Measurements from ENCODE around the gene TANC1.

Gene TANC1

GRCh38 chr2:159176555-159176954 lies 208.1 kb downstream of the TANC1 start:
- H3K18ac ChIP-seq (ENCODE audit: low read length) = no peak overlapping the region
- no peak overlapping the region for H3K14ac ChIP-seq (ENCODE audit: low read length)
- no peak overlapping the region for H3K4ac ChIP-seq (ENCODE audit: low read length)
- H3K27me3 ChIP-seq (ENCODE audit: control insufficient read depth in 3 of 3, insufficient read depth in 3 of 3, low read depth in 1 of 3, low read length in 3 of 3) = no peaks in the 10 kb centered on the region
- no peak overlapping the region for H2AK5ac ChIP-seq (ENCODE audit: low read depth, low read length)
- H2BK12ac ChIP-seq (ENCODE audit: low read length) = no peak overlapping the region
- H3K9ac ChIP-seq (ENCODE audit: low read depth, low read length, poor library complexity) = no peak overlapping the region
- no peaks in the 10 kb centered on the region for H3K9me3 ChIP-seq (replicated peaks in 1 of 2; ENCODE audit: control insufficient read depth in 2 of 2, insufficient read depth in 1 of 2, low read depth in 1 of 2, low read length in 2 of 2)
- no peak overlapping the region for H3K27ac ChIP-seq (replicated peaks; ENCODE audit: low read length)
- H3K4me3 ChIP-seq (ENCODE audit: low read length in 2 of 2) = no peak overlapping the region
- no peak overlapping the region for H3K4me2 ChIP-seq (ENCODE audit: insufficient read depth, low read length, poor library complexity, severe bottlenecking)
- peaks cover 2 to 90% of the 10 kb centered on the region in 2 donors for H3K36me3 ChIP-seq (replicated peaks in 1 of 2; ENCODE audit: control insufficient read depth in 2 of 2, insufficient read depth in 2 of 2, low read length in 2 of 2)
- H2BK15ac ChIP-seq (ENCODE audit: low read length) = no peak overlapping the region
- H2AFZ ChIP-seq (ENCODE audit: low read length) = no peak overlapping the region
- H3K4me1 ChIP-seq (ENCODE audit: control insufficient read depth in 2 of 2, insufficient read depth in 1 of 2, low read depth in 1 of 2, low read length in 2 of 2) = peaks cover 0 to 5% of the 10 kb centered on the region in 2 donors
- no peak overlapping the region for H3K23ac ChIP-seq (ENCODE audit: low read depth, low read length, poor library complexity)
- no peak overlapping the region for H2BK5ac ChIP-seq (ENCODE audit: low read length)
- H4K8ac ChIP-seq (ENCODE audit: low read depth, low read length) = no peak overlapping the region
- H3K79me1 ChIP-seq (ENCODE audit: low read depth, low read length) = no peaks in the 10 kb centered on the region
- no CpG with 5 or more reads among the region's 5 CpGs for WGBS, 2 donors (ENCODE audit: extremely low coverage in 2 of 2, insufficient read length in 2 of 2, insufficient replicate concordance in 1 of 2)
- DNase-seq (ENCODE audit: low spot score) = no peak
- H4K91ac ChIP-seq (ENCODE audit: low read depth, low read length, poor library complexity) = no peak overlapping the region
- no peak overlapping the region for H2BK120ac ChIP-seq (ENCODE audit: low read depth, low read length)

DNA sequence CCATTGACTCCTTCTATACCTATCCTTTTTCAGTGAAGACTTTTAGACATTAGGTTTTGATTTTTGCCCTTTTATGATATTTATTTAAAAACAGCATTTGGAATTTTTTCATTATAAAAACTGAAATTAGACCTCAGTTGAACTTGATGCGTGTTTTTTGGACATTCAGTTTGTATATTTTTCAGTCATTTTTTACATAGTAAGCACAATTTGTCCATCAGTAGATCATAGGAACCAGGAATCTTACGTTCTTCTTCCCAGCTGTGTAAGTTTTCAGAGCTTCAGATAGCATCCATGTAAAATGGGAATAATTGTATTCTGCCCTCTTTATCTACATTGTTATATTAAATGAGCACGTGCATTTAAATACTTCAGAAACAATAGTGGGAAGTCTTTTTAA lies 208.9 kb downstream of the TANC1 start:
- Histone ChIP-seq H4K91ac (ENCODE audit: low read depth, low read length, poor library complexity) (no peak overlapping the region), H2BK120ac (ENCODE audit: low read depth, low read length) (no peak overlapping the region), H3K36me3 (replicated peaks in 1 of 2; ENCODE audit: control insufficient read depth in 2 of 2, insufficient read depth in 2 of 2, low read length in 2 of 2) (peaks cover 2 to 83% of the 10 kb centered on the region in 2 donors), H3K27me3 (ENCODE audit: control insufficient read depth in 3 of 3, insufficient read depth in 3 of 3, low read depth in 1 of 3, low read length in 3 of 3) (no peaks in the 10 kb centered on the region), H3K9ac (ENCODE audit: low read depth, low read length, poor library complexity) (no peak overlapping the region), H2BK15ac (ENCODE audit: low read length) (no peak overlapping the region), H3K4me2 (ENCODE audit: insufficient read depth, low read length, poor library complexity, severe bottlenecking) (no peak overlapping the region), H3K4ac (ENCODE audit: low read length) (no peak overlapping the region), H3K79me1 (ENCODE audit: low read depth, low read length) (no peaks in the 10 kb centered on the region), H3K27ac (replicated peaks; ENCODE audit: low read length) (no peak overlapping the region), H3K18ac (ENCODE audit: low read length) (no peak overlapping the region), H3K9me3 (replicated peaks in 1 of 2; ENCODE audit: control insufficient read depth in 2 of 2, insufficient read depth in 1 of 2, low read depth in 1 of 2, low read length in 2 of 2) (no peaks in the 10 kb centered on the region), H3K23ac (ENCODE audit: low read depth, low read length, poor library complexity) (no peak overlapping the region), H4K8ac (ENCODE audit: low read depth, low read length) (no peak overlapping the region), H2BK5ac (ENCODE audit: low read length) (no peak overlapping the region), H2BK12ac (ENCODE audit: low read length) (no peak overlapping the region), H2AFZ (ENCODE audit: low read length) (no peak overlapping the region), H3K4me1 (ENCODE audit: control insufficient read depth in 2 of 2, insufficient read depth in 1 of 2, low read depth in 1 of 2, low read length in 2 of 2) (peaks cover 0 to 5% of the 10 kb centered on the region in 2 donors), H3K14ac (ENCODE audit: low read length) (no peak overlapping the region), H3K4me3 (ENCODE audit: low read length in 2 of 2) (no peak overlapping the region), H2AK5ac (ENCODE audit: low read depth, low read length) (no peak overlapping the region)
- no CpG with 5 or more reads among the region's 3 CpGs for WGBS, 2 donors (ENCODE audit: extremely low coverage in 2 of 2, insufficient read length in 2 of 2, insufficient replicate concordance in 1 of 2)
- no peak for DNase-seq (ENCODE audit: low spot score)

DNA sequence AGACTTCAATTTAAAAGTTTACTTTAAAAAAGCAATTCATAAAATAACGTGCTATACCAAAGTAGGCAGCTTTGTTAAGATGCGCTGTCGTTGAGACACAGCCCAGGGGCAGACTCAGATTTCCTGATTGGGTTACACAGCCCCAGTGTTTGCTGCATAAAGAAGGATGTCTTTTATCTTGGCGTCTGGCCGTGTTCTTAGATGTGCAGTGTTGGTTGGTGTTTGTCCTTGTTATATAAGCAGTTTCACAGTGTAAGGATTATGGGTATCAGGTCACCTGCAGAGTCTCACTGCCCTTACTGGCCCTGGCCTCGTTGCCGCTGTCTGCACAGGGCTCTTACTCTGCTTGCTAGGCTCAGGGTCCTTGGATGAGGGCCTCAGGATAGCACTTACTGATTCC lies 209.5 kb downstream of the TANC1 start:
- H3K4me2 ChIP-seq (ENCODE audit: insufficient read depth, low read length, poor library complexity, severe bottlenecking) = no peak overlapping the region
- H3K23ac ChIP-seq (ENCODE audit: low read depth, low read length, poor library complexity) = no peak overlapping the region
- H3K36me3 ChIP-seq (replicated peaks in 1 of 2; ENCODE audit: control insufficient read depth in 2 of 2, insufficient read depth in 2 of 2, low read length in 2 of 2) = peaks cover 2 to 80% of the 10 kb centered on the region in 2 donors
- no peak overlapping the region for H2BK5ac ChIP-seq (ENCODE audit: low read length)
- H3K18ac ChIP-seq (ENCODE audit: low read length) = no peak overlapping the region
- H3K79me1 ChIP-seq (ENCODE audit: low read depth, low read length) = no peaks in the 10 kb centered on the region
- H3K27ac ChIP-seq (replicated peaks; ENCODE audit: low read length) = no peak overlapping the region
- no peak overlapping the region for H3K4ac ChIP-seq (ENCODE audit: low read length)
- no peak overlapping the region for H3K14ac ChIP-seq (ENCODE audit: low read length)
- no peak overlapping the region for H2BK12ac ChIP-seq (ENCODE audit: low read length)
- H3K27me3 ChIP-seq (ENCODE audit: control insufficient read depth in 3 of 3, insufficient read depth in 3 of 3, low read depth in 1 of 3, low read length in 3 of 3) = no peaks in the 10 kb centered on the region
- no peak overlapping the region for H4K8ac ChIP-seq (ENCODE audit: low read depth, low read length)
- H4K91ac ChIP-seq (ENCODE audit: low read depth, low read length, poor library complexity) = no peak overlapping the region
- no peaks in the 10 kb centered on the region for H3K9me3 ChIP-seq (replicated peaks in 1 of 2; ENCODE audit: control insufficient read depth in 2 of 2, insufficient read depth in 1 of 2, low read depth in 1 of 2, low read length in 2 of 2)
- no peak overlapping the region for H3K4me3 ChIP-seq (ENCODE audit: low read length in 2 of 2)
- WGBS, 2 donors (ENCODE audit: extremely low coverage in 2 of 2, insufficient read length in 2 of 2, insufficient replicate concordance in 1 of 2) = no CpG with 5 or more reads among the region's 7 CpGs
- H2BK15ac ChIP-seq (ENCODE audit: low read length) = no peak overlapping the region
- H3K9ac ChIP-seq (ENCODE audit: low read depth, low read length, poor library complexity) = no peak overlapping the region
- H2AK5ac ChIP-seq (ENCODE audit: low read depth, low read length) = no peak overlapping the region
- no peak for DNase-seq (ENCODE audit: low spot score)
- H2AFZ ChIP-seq (ENCODE audit: low read length) = no peak overlapping the region
- H3K4me1 ChIP-seq (ENCODE audit: control insufficient read depth in 2 of 2, insufficient read depth in 1 of 2, low read depth in 1 of 2, low read length in 2 of 2) = peaks cover 0 to 5% of the 10 kb centered on the region in 2 donors
- H2BK120ac ChIP-seq (ENCODE audit: low read depth, low read length) = no peak overlapping the region

- Histone ChIP-seq H3K4me2 (ENCODE audit: insufficient read depth, low read length, poor library complexity, severe bottlenecking) (no peak overlapping the region), H3K4ac (ENCODE audit: low read length) (no peak overlapping the region), H3K9ac (ENCODE audit: low read depth, low read length, poor library complexity) (no peak overlapping the region), H2AK5ac (ENCODE audit: low read depth, low read length) (no peak overlapping the region), H3K4me3 (ENCODE audit: low read length in 2 of 2) (no peak overlapping the region), H2AFZ (ENCODE audit: low read length) (no peak overlapping the region), H3K14ac (ENCODE audit: low read length) (no peak overlapping the region), H2BK12ac (ENCODE audit: low read length) (no peak overlapping the region), H3K23ac (ENCODE audit: low read depth, low read length, poor library complexity) (no peak overlapping the region), H3K9me3 (replicated peaks in 1 of 2; ENCODE audit: control insufficient read depth in 2 of 2, insufficient read depth in 1 of 2, low read depth in 1 of 2, low read length in 2 of 2) (no peaks in the 10 kb centered on the region), H4K91ac (ENCODE audit: low read depth, low read length, poor library complexity) (no peak overlapping the region), H3K36me3 (replicated peaks in 1 of 2; ENCODE audit: control insufficient read depth in 2 of 2, insufficient read depth in 2 of 2, low read length in 2 of 2) (peaks cover 2 to 79% of the 10 kb centered on the region in 2 donors), H3K18ac (ENCODE audit: low read length) (no peak overlapping the region), H2BK5ac (ENCODE audit: low read length) (no peak overlapping the region), H3K79me1 (ENCODE audit: low read depth, low read length) (no peaks in the 10 kb centered on the region), H3K27me3 (ENCODE audit: control insufficient read depth in 3 of 3, insufficient read depth in 3 of 3, low read depth in 1 of 3, low read length in 3 of 3) (no peaks in the 10 kb centered on the region), H4K8ac (ENCODE audit: low read depth, low read length) (no peak overlapping the region), H2BK120ac (ENCODE audit: low read depth, low read length) (no peak overlapping the region), H3K27ac (replicated peaks; ENCODE audit: low read length) (no peak overlapping the region), H3K4me1 (ENCODE audit: control insufficient read depth in 2 of 2, insufficient read depth in 1 of 2, low read depth in 1 of 2, low read length in 2 of 2) (peaks cover 0 to 5% of the 10 kb centered on the region in 2 donors), H2BK15ac (ENCODE audit: low read length) (no peak overlapping the region)
- no CpG with 5 or more reads among the region's 8 CpGs for WGBS, 2 donors (ENCODE audit: extremely low coverage in 2 of 2, insufficient read length in 2 of 2, insufficient replicate concordance in 1 of 2)
- DNase-seq (ENCODE audit: low spot score) = no peak
Observed at GRCh38 chr2:159179096-159179495, 210.7 kb downstream of the TANC1 start.
